Measurements from ENCODE around the gene KCNQ1. TPM values are rescaled to one million over a fixed set of nuclear protein-coding genes. Genes with fewer than 3 reads are reported as not detected.

The KCNQ1 gene
- total and polyA plus RNA-seq, 2 of the 13 experiments (the other 11 are each of a cell fraction or from before 2014, with no cell fraction given), result 0.02 to 0.08 TPM

DNA sequence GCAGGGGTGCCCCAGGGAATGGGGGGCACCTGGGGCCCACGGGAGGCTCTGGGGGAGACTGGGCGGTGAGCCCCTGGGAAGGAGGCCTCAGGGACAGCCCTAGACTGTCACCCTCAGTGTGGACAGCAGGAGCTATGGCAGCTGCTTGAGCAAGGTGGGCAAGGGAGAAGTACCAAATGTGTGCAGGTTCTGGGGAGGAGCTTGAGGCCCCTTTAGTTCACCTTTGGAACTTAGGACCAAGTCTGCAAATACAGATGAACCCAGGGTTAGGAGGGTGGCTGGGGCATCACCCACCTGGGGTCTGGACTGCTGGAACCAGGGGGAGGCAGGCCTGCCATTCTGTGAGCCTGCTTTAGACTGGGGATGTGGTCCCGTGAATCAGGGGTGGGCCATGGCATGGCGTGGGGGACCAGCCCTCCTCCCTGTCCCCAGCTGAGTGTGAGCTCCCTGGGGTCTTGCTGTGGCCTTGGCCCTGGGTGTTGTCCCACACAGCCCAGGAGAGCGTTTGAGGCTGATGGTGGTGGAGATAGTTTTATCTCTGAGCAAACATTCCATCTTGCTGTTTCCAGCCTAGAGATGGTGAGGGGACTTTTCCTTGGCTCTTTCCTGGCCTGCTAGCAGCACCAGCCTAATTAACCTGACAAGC lies 122.3 kb downstream of the KCNQ1 start (continued):
- TF ChIP-seq HNRNPH1 (optimal IDR thresholded peaks at IDR 0.05; ENCODE audit: low read depth, low read length) (no peak), ZNF33B (CRISPR knock-in tag; IDR thresholded peaks at IDR 0.05) (no peak), PHF21A (CRISPR knock-in tag; IDR thresholded peaks at IDR 0.05) (peak; percentile 26; the same call in 1 of the 2 replicates), SALL2 (CRISPR knock-in tag; IDR thresholded peaks at IDR 0.05) (no peak), SOX13 (IDR thresholded peaks at IDR 0.05) (no peak), SOX13 (CRISPR knock-in tag; conservative IDR thresholded peaks at IDR 0.05 in 1 of 2, IDR thresholded peaks at IDR 0.05 in 1 of 2) (peak in 1 of 2 experiments; percentile 65; a peak in 1 of 4 replicates), HNF4A (CRISPR knock-in tag; IDR thresholded peaks at IDR 0.05) (peak; percentile 77), NFATC3 (CRISPR knock-in tag; IDR thresholded peaks at IDR 0.05) (no peak), TAF15 (IDR thresholded peaks at IDR 0.05; ENCODE audit: low read depth, low read length, poor library complexity, severe bottlenecking) (no peak), ZMYM3 (CRISPR knock-in tag; IDR thresholded peaks at IDR 0.05) (peak; percentile 35; the same call in 1 of the 2 replicates), NKX3-1 (CRISPR knock-in tag; IDR thresholded peaks at IDR 0.05) (no peak), FOXO1 (CRISPR knock-in tag; IDR thresholded peaks at IDR 0.05) (peak; percentile 34; the same call in 1 of the 2 replicates), ZNF615 (CRISPR knock-in tag; IDR thresholded peaks at IDR 0.05; ENCODE audit: borderline replicate concordance) (no peak), FOXA3 (CRISPR knock-in tag; IDR thresholded peaks at IDR 0.05) (peak; percentile 24; the same call in 1 of the 2 replicates)
- TF ChIP-seq, protein P1, sequence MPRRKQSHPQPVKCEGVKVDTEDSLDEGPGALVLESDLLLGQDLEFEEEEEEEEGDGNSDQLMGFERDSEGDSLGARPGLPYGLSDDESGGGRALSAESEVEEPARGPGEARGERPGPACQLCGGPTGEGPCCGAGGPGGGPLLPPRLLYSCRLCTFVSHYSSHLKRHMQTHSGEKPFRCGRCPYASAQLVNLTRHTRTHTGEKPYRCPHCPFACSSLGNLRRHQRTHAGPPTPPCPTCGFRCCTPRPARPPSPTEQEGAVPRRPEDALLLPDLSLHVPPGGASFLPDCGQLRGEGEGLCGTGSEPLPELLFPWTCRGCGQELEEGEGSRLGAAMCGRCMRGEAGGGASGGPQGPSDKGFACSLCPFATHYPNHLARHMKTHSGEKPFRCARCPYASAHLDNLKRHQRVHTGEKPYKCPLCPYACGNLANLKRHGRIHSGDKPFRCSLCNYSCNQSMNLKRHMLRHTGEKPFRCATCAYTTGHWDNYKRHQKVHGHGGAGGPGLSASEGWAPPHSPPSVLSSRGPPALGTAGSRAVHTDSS (CRISPR knock-in tag; conservative IDR thresholded peaks at IDR 0.05), result no peak
- TF ChIP-seq, protein P2, sequence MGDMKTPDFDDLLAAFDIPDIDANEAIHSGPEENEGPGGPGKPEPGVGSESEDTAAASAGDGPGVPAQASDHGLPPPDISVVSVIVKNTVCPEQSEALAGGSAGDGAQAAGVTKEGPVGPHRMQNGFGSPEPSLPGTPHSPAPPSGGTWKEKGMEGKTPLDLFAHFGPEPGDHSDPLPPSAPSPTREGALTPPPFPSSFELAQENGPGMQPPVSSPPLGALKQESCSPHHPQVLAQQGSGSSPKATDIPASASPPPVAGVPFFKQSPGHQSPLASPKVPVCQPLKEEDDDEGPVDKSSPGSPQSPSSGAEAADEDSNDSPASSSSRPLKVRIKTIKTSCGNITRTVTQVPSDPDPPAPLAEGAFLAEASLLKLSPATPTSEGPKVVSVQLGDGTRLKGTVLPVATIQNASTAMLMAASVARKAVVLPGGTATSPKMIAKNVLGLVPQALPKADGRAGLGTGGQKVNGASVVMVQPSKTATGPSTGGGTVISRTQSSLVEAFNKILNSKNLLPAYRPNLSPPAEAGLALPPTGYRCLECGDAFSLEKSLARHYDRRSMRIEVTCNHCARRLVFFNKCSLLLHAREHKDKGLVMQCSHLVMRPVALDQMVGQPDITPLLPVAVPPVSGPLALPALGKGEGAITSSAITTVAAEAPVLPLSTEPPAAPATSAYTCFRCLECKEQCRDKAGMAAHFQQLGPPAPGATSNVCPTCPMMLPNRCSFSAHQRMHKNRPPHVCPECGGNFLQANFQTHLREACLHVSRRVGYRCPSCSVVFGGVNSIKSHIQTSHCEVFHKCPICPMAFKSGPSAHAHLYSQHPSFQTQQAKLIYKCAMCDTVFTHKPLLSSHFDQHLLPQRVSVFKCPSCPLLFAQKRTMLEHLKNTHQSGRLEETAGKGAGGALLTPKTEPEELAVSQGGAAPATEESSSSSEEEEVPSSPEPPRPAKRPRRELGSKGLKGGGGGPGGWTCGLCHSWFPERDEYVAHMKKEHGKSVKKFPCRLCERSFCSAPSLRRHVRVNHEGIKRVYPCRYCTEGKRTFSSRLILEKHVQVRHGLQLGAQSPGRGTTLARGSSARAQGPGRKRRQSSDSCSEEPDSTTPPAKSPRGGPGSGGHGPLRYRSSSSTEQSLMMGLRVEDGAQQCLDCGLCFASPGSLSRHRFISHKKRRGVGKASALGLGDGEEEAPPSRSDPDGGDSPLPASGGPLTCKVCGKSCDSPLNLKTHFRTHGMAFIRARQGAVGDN (CRISPR knock-in tag; IDR thresholded peaks at IDR 0.05), result peak; percentile 83
- TF ChIP-seq, protein P3, sequence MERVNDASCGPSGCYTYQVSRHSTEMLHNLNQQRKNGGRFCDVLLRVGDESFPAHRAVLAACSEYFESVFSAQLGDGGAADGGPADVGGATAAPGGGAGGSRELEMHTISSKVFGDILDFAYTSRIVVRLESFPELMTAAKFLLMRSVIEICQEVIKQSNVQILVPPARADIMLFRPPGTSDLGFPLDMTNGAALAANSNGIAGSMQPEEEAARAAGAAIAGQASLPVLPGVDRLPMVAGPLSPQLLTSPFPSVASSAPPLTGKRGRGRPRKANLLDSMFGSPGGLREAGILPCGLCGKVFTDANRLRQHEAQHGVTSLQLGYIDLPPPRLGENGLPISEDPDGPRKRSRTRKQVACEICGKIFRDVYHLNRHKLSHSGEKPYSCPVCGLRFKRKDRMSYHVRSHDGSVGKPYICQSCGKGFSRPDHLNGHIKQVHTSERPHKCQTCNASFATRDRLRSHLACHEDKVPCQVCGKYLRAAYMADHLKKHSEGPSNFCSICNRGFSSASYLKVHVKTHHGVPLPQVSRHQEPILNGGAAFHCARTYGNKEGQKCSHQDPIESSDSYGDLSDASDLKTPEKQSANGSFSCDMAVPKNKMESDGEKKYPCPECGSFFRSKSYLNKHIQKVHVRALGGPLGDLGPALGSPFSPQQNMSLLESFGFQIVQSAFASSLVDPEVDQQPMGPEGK (CRISPR knock-in tag; IDR thresholded peaks at IDR 0.05), result peak; percentile 60; the same call in 1 of the 2 replicates
- TF ChIP-seq, protein P4, sequence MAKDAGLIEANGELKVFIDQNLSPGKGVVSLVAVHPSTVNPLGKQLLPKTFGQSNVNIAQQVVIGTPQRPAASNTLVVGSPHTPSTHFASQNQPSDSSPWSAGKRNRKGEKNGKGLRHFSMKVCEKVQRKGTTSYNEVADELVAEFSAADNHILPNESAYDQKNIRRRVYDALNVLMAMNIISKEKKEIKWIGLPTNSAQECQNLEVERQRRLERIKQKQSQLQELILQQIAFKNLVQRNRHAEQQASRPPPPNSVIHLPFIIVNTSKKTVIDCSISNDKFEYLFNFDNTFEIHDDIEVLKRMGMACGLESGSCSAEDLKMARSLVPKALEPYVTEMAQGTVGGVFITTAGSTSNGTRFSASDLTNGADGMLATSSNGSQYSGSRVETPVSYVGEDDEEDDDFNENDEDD (CRISPR knock-in tag; IDR thresholded peaks at IDR 0.05; ENCODE audit: borderline replicate concordance), result peak; percentile 37; the same call in 1 of the 2 replicates
- TF ChIP-seq, protein P5, sequence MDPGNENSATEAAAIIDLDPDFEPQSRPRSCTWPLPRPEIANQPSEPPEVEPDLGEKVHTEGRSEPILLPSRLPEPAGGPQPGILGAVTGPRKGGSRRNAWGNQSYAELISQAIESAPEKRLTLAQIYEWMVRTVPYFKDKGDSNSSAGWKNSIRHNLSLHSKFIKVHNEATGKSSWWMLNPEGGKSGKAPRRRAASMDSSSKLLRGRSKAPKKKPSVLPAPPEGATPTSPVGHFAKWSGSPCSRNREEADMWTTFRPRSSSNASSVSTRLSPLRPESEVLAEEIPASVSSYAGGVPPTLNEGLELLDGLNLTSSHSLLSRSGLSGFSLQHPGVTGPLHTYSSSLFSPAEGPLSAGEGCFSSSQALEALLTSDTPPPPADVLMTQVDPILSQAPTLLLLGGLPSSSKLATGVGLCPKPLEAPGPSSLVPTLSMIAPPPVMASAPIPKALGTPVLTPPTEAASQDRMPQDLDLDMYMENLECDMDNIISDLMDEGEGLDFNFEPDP (CRISPR knock-in tag; conservative IDR thresholded peaks at IDR 0.05), result no peak

Measured in HepG2 (cell line).